ENCODE measurements around the gene PHF21A.

The PHF21A gene

DNA sequence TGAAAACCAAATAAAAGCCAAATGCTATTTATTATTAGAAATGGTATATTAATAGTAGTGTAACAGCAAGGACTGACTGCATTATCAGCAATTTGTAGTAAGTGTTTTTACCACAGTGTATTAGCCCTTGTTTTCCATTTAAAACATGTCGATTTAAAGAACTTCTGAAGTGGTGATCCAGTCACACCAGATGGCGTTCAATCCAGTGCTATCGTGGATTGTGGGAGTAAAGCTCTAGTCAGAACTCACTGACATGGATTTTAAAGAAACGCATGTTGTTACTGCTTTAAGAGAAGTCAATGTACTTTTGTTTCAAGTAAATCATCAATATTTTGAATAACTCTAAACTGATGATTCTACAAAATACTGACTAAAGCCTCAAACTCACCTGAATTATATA is 147.7 kb downstream of the PHF21A start:
- no peak for DNase-seq

DNA sequence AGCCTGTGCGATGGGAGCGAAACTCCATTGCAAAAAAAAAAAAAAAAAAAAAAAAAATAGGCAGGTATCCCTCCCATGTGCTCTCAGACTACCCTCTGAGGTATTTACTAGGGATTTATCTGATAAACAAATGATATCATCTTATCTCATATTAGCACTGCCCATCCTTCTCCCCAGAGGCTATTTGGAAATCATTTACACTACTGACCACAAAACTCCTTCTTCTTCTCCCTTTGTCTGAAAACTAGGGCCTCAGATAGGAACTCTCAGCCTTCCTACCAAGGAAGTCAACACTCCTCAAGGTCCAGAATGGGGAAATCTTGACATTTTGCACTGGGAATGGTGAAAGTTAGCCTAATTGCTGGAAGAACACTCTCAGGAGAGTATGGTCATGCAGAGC is 152.4 kb downstream of the PHF21A start:
- DNase-seq = no peak

- no peak for DNase-seq
Observed at GRCh38 chr11:45967506-45967905, 153.7 kb downstream of the PHF21A start.

GRCh38 chr11:45964911-45965389 is 156.3 kb downstream of the PHF21A start:
- peak; percentile 28 for DNase-seq

DNA sequence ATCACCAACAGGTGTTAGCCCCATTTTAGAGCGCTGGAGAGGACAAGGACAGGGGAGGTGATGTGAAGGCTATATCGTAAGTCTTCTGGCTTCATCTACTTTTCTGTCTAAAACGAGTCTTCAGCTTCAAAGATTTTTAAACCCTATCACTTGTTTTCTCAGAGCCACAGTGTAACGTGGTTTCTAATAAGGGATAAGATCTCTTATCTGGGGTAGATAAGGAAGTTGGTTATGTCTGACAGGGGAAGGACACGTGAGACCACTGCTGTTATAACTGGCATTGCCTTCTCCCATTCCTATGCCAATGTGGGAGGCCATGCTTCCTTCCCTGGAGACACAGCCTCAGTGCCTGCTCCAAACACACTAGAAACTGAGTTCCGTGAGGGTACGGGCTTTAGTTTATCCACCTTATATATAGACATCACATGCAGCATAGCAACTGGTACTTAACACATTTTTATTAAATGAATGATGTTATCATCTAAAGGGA is 159.5 kb downstream of the PHF21A start:
- no peak for DNase-seq

GRCh38 chr11:45960387-45961095 is 160.7 kb downstream of the PHF21A start:
- no peak for DNase-seq

DNA sequence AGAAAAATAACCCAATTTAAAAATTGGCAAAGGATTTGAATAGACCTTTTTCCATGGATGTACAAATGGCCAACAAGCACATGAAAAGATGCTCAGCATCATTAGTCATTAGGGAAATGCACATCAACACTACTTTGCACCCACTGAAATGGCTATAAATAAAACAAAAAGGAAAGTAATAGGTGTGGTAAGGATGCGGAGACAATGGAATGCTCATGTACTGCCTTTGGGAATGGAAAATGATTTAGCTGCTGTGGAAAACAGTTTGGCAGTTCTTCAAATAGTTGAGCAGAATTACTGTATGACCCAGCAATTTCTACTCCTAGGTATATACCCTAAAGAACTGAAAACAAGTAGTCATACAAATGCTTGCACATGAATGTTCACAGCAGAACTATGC is 161.4 kb downstream of the PHF21A start:
- DNase-seq = no peak

- DNase-seq = no peak
Observed at GRCh38 chr11:45949992-45950407, 171.3 kb downstream of the PHF21A start.

GRCh38 chr11:45948356-45948755 is 172.9 kb downstream of the PHF21A start:
- no peak for DNase-seq

- DNase-seq = no peak
Observed at GRCh38 chr11:45947885-45948284, 173.4 kb downstream of the PHF21A start.

GRCh38 chr11:45945397-45945999 is 175.8 kb downstream of the PHF21A start:
- no peak for DNase-seq

DNA sequence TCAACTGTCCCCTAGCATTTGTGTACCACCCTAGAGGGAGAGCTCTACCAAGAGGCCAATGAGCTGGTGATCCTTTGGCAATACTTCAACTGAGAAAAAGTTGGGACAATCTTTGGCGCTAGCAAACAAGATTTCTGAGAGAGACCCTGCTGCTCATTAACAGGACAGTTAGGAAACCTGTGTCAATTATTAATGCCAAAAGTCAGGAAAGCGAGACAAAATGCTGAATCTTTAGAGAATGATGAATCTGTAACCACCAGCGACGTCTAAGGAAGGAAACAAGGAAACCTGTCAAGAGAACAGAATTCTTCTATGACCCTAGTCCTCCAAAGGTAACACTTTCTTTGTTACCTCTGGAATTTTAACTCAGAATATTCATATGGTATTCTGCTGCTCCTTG is 178.9 kb downstream of the PHF21A start:
- no peak for DNase-seq

DNA sequence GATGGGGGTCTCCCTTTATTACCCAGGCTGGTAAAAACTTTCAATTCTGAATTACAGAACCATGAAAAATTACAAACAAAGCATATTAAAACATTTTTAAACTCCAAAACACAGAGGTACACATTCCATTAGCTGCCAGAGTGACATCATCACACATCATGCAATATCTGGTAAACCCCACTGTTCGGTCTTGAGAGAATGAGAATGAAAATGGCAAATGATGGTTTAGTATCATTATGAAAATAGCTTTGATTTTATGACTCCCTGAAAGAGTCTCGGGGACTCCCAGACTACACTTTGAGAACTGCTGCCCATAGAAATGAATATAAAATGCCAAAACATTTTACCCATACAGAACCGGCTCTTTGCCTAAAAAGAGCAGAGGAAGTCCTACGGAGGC is 180.0 kb downstream of the PHF21A start:
- DNase-seq = no peak

- DNase-seq = no peak
Observed at GRCh38 chr11:45939836-45940235, 181.4 kb downstream of the PHF21A start.

DNA sequence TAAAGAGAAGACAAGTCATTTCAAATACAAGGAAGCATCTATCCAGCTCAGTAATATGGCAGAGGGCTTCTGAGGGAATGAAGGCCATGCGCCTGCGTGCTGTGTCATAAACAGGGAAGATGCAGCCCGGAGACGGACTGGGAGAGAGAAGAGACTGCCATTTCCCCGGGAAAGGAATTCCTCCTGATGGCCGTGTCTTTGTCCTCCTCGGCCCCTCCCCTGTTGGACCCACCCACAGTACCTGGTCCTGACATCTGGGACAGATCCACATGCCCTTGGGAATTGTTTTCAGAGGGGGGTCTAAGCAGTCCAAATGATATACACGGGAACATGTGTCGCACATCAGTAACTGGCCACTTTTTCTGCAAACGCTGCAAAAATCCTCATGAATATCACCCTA is 183.3 kb downstream of the PHF21A start:
- DNase-seq = no peak

DNA sequence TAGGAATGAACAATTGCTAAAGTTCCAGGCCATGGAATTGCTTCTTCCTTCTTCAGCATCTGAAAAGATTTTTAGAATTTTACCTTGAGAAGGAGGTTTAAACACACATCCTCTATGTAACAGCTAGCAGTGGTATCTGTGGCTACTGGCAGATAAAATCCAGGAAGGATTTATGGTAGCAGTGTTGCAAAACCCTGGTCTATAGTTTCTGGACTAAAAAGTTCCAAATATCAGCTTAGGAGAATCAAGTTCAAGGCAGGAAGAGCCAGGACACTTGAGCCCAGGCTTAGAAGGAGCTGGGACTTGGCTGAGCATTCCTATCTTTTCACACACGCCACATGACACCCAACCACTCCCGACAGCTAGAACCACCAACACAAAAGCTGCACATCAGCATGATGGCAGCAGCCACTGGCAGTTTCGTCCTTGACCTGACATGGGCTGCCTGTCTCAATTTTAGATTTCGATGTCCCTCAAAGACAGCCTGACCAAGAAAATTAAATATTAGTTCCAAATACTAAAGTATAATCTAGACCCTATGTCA is 184.7 kb downstream of the PHF21A start:
- no peak for DNase-seq

- no peak for DNase-seq
Observed at GRCh38 chr11:45935349-45936064, 185.7 kb downstream of the PHF21A start.

DNA sequence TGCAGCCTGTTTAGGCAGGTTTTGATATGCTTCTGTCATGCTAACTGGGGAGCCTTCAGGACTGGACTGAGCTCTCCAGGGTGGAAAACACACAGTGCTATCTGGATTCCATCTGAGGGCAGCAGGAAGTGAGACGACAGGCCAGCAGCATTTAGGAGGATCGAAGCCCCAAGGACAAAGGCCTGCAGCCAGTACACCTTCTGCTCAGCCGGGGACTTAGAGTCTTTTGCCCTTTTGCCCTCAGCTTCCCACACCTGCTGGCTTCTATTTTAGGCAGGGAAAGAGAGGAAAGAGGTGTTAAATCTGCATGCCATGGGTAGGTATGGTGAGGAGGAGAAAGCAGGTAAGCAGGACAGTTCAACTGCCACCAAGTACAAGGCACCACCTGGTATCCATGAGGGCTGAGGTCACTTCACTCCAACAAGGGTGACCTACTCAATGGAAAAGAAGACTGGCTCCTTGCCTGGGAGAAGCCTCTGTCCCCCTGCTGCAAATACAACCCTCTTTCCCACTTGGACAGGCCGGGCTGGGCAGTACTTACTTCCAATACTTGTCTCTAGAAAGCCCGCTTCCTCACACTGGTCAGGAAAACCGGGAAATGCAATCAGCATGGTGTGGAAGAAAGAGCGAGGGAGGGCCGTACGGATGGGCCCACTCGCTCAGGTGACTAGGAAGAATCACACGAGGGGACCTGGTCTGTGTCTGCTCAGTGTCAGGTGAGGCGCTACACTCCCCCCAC is 186.5 kb downstream of the PHF21A start:
- no peak for DNase-seq

GRCh38 chr11:45933846-45934579 is 187.2 kb downstream of the PHF21A start:
- DNase-seq = no peak

- DNase-seq = no peak
Observed at GRCh38 chr11:45933131-45933831, 188.0 kb downstream of the PHF21A start.

GRCh38 chr11:45932217-45932616 is 189.0 kb downstream of the PHF21A start:
- DNase-seq = no peak

Measured in effector CD8-positive, alpha-beta T cell (primary cell).